CD4-positive, alpha-beta T cell treated with Interleukin-21 for 1 hour (primary cell): Measurements from ENCODE around the gene KIF20A.
"Not testable (repeated sequence)": the region's sequence is repeated elsewhere in the genome, so short reads cannot be mapped to it uniquely, and the experiment has no call there.

Experiments
- DNase-seq: peaks from one replicate; pipeline ENCODE4 v3.0.0-alpha.2; 2020

Gene KIF20A

GRCh38 chr5:138188626-138189025, 9.7 kb downstream of the KIF20A start:
- no peak for DNase-seq

GRCh38 chr5:138192826-138193225, 13.9 kb downstream of the KIF20A start:
- DNase-seq, result no peak

- not testable (repeated sequence) for DNase-seq
Measured at GRCh38 chr5:138193859-138194258, 14.9 kb downstream of the KIF20A start.

GRCh38 chr5:138210985-138211384, 32.1 kb downstream of the KIF20A start:
- DNase-seq, result no peak

GRCh38 chr5:138212828-138213160, 33.9 kb downstream of the KIF20A start:
- DNase-seq, result no peak

GRCh38 chr5:138213161-138214029, 34.5 kb downstream of the KIF20A start, which contains the start of gene CDC23:
Gene CDC23, minus strand, starts transcription at chr5:138213323. Its CDS starts 11 bp downstream, at chr5:138213312.
- DNase-seq, result peak; percentile 97

GRCh38 chr5:138216799-138217198, 37.9 kb downstream of the KIF20A start:
- no peak for DNase-seq

GRCh38 chr5:138223532-138223931, 44.6 kb downstream of the KIF20A start:
- no peak for DNase-seq

GRCh38 chr5:138224712-138225111, 45.8 kb downstream of the KIF20A start:
- DNase-seq, result no peak

- DNase-seq, result no peak
Measured at GRCh38 chr5:138226910-138227309, 48.0 kb downstream of the KIF20A start.

- DNase-seq, result no peak
Measured at GRCh38 chr5:138229387-138229786, 50.5 kb downstream of the KIF20A start.

GRCh38 chr5:138230261-138230660, 51.3 kb downstream of the KIF20A start:
- DNase-seq, result no peak

GRCh38 chr5:138230981-138231589, 52.2 kb downstream of the KIF20A start:
- DNase-seq, result no peak

GRCh38 chr5:138233280-138233679, 54.4 kb downstream of the KIF20A start:
- DNase-seq, result no peak

GRCh38 chr5:138234651-138235050, 55.7 kb downstream of the KIF20A start:
- no peak for DNase-seq
